Spleen (tissue), 7 donors: Measurements from ENCODE around the gene YIPF3.

Experiments used
- CTCF ChIP-seq, 11 experiments: fragments of 200-600 bp in 7 of 11; fragments of 450-650 bp in 4 of 11; sonication (generic) in 4 of 11; IDR thresholded peaks in 8 of 11; conservative IDR thresholded peaks in 3 of 11; 1 replicate in 7 of 11; 2 replicates in 4 of 11; pipeline versions ENCODE4 v1.4.0 to v1.8.0; 2016 to 2021; ENCODE audit warnings: antibody characterized with exemption in 11 of 11, inconsistent platforms in 4 of 11, mild to moderate bottlenecking in 1 of 11
- POLR2A ChIP-seq, 3 donors: fragments of 450-650 bp; IDR thresholded peaks; one replicate each; pipeline ENCODE4 v1.5.1; 2017; ENCODE audit warnings: antibody characterized with exemption in 3 of 3, mild to moderate bottlenecking in 1 of 3
- donor health status: DM: no; HTN: no; CAD: no; lungs with moderate emphysema.
- donor health status: DM: no; HTN: no; CAD: no.
- donor health status: DM: no; HTN: no; CAD: no.

- TF ChIP-seq CTCF (IDR thresholded peaks at IDR 0.05 in 8 of 11, conservative IDR thresholded peaks at IDR 0.05 in 3 of 11) (no peak), POLR2A (IDR thresholded peaks at IDR 0.05) (no peak)
These were observed 4.8 kb downstream of the YIPF3 start for GRCh38 chr6:43511824-43512415.
